NK-92 (cell line): ENCODE results near the gene AGAP1.

Experiments used
- DNase-seq: peaks from one replicate; lab custom pipeline; 2025; ENCODE audit not compliant: unreplicated experiment; lab: John Stamatoyannopoulos, UW

The AGAP1 gene

GRCh38 chr2:235789552-235789951 is 295.7 kb downstream of the AGAP1 start:
- no peak for DNase-seq

- no peak for DNase-seq
These were observed 299.4 kb downstream of the AGAP1 start for GRCh38 chr2:235793163-235793752.

GRCh38 chr2:235799281-235799680 is 305.4 kb downstream of the AGAP1 start:
- no peak for DNase-seq

GRCh38 chr2:235802542-235802941 is 308.7 kb downstream of the AGAP1 start:
- no peak for DNase-seq

GRCh38 chr2:235803028-235803427 is 309.2 kb downstream of the AGAP1 start:
- DNase-seq, result no peak

GRCh38 chr2:235804676-235805075 is 310.8 kb downstream of the AGAP1 start:
- DNase-seq, result no peak

- DNase-seq, result no peak
These were observed 313.3 kb downstream of the AGAP1 start for GRCh38 chr2:235806986-235807750.

- DNase-seq, result no peak
These were observed 314.5 kb downstream of the AGAP1 start for GRCh38 chr2:235808366-235808765.

GRCh38 chr2:235810252-235810651 is 316.4 kb downstream of the AGAP1 start:
- no peak for DNase-seq

GRCh38 chr2:235810846-235811245 is 317.0 kb downstream of the AGAP1 start:
- DNase-seq, result no peak

- DNase-seq, result no peak
These were observed 317.8 kb downstream of the AGAP1 start for GRCh38 chr2:235811446-235812184.

GRCh38 chr2:235812185-235812665 is 318.4 kb downstream of the AGAP1 start:
- DNase-seq, result no peak

- no peak for DNase-seq
These were observed 319.6 kb downstream of the AGAP1 start for GRCh38 chr2:235813398-235813797.

- DNase-seq, result no peak
These were observed 326.7 kb downstream of the AGAP1 start for GRCh38 chr2:235820571-235820970.

- DNase-seq, result no peak
These were observed 330.5 kb downstream of the AGAP1 start for GRCh38 chr2:235824331-235824730.

- DNase-seq, result no peak
These were observed 332.1 kb downstream of the AGAP1 start for GRCh38 chr2:235825946-235826345.

- no peak for DNase-seq
These were observed 333.0 kb downstream of the AGAP1 start for GRCh38 chr2:235826826-235827225.

GRCh38 chr2:235827585-235827992 is 333.7 kb downstream of the AGAP1 start:
- DNase-seq, result no peak

- DNase-seq, result no peak
These were observed 335.9 kb downstream of the AGAP1 start for GRCh38 chr2:235829726-235830125.

GRCh38 chr2:235831755-235832154 is 337.9 kb downstream of the AGAP1 start:
- no peak for DNase-seq

GRCh38 chr2:235832941-235833340 is 339.1 kb downstream of the AGAP1 start:
- no peak for DNase-seq
